Ovary (tissue), 3 donors: ENCODE data around the gene TUBA1A.

Source experiments
- CTCF ChIP-seq, 3 donors: fragments of 450-650 bp in 2 of 3; fragments of 200-600 bp in 1 of 3; IDR thresholded peaks; one replicate each; pipeline versions ENCODE4 v1.5.1 to v1.8.0; 2016 to 2022; ENCODE audit warnings: antibody characterized with exemption in 3 of 3, mild to moderate bottlenecking in 1 of 3
- EP300 ChIP-seq: sonication (generic); formaldehyde crosslinking; IDR thresholded peaks from one replicate; pipeline ENCODE4 v1.6.1; 2017; ENCODE audit warnings: antibody characterized with exemption
- POLR2A ChIP-seq: fragments of 450-650 bp; IDR thresholded peaks from one replicate; pipeline ENCODE4 v1.6.1; 2017; ENCODE audit warnings: antibody characterized with exemption, mild to moderate bottlenecking, moderate library complexity
- donor health status: DM: no; HTN: no; CAD: no.

GRCh38 chr12:49188201-49188915 is 522 bp downstream of the TUBA1A start:
- no peak for TF ChIP-seq CTCF (IDR thresholded peaks at IDR 0.05)
- TF ChIP-seq POLR2A: peak; percentile 15
- TF ChIP-seq EP300: no peak
